NT2/D1 (cell line): ENCODE measurements around the gene HGFAC.

Experiments used
- SUZ12 ChIP-seq: IDR thresholded peaks from 2 replicates; pipeline ENCODE4 v1.6.1; 2011; ENCODE audit not compliant: insufficient read length, insufficient read depth; ENCODE audit errors: extremely low read depth
- YY1 ChIP-seq: IDR thresholded peaks from 2 replicates; pipeline ENCODE4 v1.6.1; 2011; ENCODE audit not compliant: insufficient read length, insufficient read depth
- ZNF274 ChIP-seq: IDR thresholded peaks from 2 replicates; pipeline ENCODE4 v1.6.1; 2011; ENCODE audit warnings: mild to moderate bottlenecking, low read depth, low read length

- TF ChIP-seq ZNF274 = no peak
- no peak for TF ChIP-seq SUZ12
- TF ChIP-seq YY1 = no peak
These were observed 30.1 kb upstream of the HGFAC start for GRCh38 chr4:3411676-3412075.
